HuH-7 (cell line): Measurements from ENCODE around the gene EIF4E.
"Not testable (repeated sequence)": the region's sequence is repeated elsewhere in the genome, so short reads cannot be mapped to it uniquely, and the experiment has no call there.

Experiments used
- DNase-seq: peaks from one replicate; pipeline ENCODE4 v3.0.0; 2011; ENCODE audit warnings: low spot score

The EIF4E gene, protein sequence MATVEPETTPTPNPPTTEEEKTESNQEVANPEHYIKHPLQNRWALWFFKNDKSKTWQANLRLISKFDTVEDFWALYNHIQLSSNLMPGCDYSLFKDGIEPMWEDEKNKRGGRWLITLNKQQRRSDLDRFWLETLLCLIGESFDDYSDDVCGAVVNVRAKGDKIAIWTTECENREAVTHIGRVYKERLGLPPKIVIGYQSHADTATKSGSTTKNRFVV

DNA sequence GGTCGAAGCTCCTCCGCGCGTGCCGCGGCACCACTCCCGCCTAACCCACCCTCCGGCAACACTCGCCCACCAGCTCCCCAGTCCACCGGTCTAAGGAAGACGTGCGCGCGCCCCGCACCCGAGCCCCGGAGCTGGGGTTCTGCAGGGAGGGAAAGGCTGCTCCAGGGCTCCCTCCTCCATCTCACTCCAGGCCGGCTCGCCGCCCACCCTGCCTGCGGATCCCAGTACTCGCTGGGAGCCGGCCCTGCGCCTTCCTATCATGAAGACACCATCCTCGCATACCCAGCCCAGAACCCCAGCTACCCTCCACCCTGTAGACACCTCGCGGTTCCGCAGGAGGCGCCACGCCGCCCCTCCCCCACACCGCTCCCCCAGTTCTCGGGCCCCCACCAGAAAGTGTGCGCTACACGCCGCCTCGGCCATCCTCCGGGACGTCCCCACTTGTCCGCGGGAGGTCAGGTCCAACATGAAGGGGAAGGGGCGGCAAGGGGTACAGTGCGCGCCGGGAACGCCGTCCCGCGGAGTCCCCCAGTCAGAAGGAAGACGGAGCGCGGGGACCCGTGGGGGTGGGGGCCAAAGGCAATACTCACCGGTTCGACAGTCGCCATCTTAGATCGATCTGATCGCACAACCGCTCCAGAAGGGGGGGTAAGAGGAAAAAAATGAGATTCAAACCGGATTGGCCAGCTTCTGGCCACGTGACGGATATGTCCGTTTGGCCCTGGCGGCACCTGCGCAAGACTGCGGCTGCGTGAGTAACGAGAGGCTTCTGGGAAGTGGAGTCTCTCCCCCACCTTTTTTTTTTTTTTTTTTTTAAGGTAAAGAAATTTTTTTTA lies at the start of gene EIF4E:
Gene EIF4E (minus strand): TSS at position 629 of the 836 bp plus-strand sequence. CDS start 21 bp downstream, at position 608.
- peak; percentile 82 for DNase-seq

- no peak for DNase-seq
These were observed 48.6 kb upstream of the EIF4E start for GRCh38 chr4:98977557-98977956.

DNA sequence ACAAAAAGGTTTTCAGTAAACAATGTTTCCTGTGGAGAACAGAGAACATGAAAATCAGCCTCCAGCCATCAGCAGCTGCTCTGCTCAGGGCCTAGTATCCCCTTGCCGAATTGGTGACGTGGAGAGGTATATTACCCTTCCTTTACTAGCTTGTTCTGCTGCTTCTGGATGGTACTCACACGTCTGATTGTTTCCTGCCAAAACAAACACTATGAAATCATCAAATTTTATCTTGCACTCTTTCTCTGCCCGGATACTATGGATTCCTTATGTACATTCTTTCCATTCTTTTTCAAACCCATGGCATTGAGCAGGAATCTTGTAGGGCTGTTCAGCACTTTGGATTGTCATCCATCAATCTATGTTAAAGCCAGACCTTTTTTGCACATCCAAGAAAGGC lies 47.8 kb upstream of the EIF4E start:
- no peak for DNase-seq

- DNase-seq = no peak
These were observed 41.2 kb upstream of the EIF4E start for GRCh38 chr4:98969878-98970785.

DNA sequence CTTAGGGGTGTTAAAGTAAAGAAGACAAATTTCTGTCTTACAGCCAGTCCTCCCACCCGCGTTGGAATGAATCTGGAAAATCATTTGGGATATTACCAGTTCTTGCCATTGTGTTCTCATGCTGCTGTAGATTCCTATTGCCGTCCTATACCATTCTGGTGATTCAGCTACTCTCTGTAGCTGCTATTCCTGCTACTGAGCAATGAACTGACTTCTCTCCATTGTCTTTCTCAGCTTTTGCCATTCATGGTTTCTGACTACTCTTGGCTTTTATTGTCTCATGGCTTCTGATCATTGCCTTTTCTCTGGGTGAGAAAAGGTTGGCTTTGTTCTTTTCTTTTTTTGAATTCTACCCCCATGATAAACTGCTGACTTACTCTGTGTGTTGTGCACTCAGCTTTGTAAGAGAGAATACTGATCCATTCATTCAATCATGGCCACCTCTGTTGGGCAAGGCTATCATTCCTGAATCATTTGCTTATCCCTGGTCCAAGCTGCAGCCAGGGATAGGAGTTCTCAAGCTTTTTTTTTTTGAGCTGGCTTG lies 38.9 kb upstream of the EIF4E start:
- DNase-seq = no peak

DNA sequence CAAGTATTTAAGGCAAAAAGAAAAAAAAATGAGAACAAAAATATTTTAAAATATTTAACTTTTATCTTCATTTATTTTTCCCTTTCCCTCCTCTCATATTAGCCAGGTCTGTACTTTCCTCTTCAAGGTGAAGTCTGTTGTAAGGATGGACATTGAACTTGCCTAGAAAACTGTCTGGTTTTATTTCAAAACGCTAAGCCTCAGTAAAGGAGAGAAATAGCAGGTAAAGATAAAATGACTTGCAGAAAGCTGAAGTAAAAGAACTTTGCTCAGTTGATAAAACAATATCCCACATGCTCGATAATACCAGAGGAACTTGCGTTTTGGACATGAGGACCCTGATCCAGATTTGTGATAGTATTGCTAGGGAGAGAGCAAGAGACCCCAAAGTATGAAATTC lies 38.0 kb upstream of the EIF4E start:
- no peak for DNase-seq

DNA sequence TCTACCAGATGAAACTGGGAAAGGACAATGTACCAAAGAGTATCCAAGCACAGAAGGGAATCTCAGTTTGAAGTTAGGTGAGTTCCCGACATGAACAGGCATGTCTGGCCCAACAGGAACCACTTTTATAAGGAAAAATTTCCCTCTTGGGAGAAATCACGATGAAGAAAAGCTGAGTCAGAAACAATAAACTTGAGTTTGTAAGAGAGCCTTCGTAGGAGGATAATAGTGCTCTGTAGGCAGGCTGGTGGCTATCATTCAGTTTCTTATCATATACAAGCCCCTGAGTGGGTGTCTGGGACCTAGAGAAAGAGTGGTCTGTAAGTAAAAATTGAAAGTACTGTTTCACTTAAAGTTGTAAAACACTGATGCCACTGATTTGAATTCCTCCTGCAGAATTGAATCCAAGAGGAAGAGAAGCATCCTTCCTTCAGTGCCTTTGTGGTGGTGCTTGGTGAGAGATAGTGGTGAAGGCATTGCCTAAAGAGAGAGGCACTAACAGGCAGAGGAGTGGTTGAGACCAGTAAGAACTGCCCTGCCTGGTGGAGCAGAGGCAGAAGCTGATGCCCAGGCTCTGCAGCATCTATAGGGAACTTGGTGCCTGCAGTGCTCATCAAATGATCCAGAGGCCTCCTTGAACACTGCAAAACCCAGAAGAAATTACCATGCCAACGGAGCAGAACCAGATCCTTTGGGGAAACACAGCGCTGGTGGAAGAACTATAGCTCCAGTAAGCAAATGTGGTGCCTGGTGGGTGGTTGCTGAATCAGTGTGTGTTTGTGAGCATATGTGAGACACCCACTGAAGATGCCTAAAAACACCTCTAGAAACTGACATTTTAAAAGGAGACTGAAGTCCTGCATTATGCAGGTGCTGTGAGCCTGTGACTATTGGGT lies 34.9 kb upstream of the EIF4E start:
- DNase-seq = no peak

DNA sequence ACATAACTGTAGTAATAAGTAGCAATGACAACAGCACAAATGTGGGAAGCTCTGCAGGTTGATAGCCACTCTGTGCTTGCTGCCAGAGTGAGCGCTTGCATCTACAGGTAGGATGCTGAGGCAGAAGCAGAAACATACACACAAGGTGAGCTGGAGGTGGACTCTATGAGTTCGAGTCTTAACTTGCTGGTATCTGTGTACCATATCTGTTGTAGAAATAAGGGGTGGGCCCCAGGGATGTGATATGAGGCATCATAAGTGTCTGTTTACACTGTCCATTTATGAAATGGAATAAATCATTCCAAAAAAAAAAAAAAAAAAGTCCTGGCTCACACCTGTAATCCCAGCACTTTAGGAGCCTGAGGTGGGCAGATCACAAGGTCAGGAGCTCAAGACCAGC lies 32.8 kb upstream of the EIF4E start:
- DNase-seq = no peak

GRCh38 chr4:98959411-98959810 lies 30.5 kb upstream of the EIF4E start:
- no peak for DNase-seq

DNA sequence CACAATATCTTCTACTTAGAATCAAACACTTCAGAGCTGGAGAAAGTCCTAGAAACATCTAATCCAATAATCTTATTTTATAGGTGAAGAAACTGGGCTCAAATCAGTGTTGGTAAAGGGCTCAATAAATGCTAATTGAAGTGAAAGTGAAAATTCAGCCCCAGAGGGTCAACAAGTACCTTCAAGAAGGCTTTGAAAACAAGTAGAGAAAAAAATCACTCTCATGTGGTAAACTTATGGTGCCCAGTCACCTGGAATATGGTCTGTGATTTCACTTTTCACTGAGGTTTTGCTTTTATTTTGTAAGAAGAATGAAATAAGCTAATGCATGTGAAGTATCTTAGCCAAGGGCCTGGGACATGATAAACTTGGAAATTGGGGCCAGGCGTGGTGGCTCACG lies 29.1 kb upstream of the EIF4E start:
- no peak for DNase-seq

DNA sequence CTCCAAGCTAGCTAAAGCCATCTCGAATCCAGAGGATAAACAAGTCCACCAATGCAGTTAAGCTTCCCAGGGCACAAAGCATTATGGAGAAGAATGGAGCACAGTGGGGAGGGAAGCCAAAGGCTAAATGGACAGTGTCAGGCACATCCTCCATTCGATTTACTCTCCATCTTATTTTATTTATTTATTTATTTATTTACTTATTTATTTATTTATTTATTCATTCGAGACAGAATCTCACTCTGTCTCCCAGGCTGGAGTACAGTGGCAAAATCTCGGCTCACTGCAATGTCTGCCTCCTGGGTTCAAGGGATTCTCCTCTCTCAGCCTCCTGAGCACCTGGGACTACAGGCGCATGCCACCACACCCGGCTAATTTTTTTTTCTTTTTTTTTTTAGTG lies 26.3 kb upstream of the EIF4E start:
- no peak for DNase-seq

- no peak for DNase-seq
These were observed 22.8 kb upstream of the EIF4E start for GRCh38 chr4:98951710-98952109.

DNA sequence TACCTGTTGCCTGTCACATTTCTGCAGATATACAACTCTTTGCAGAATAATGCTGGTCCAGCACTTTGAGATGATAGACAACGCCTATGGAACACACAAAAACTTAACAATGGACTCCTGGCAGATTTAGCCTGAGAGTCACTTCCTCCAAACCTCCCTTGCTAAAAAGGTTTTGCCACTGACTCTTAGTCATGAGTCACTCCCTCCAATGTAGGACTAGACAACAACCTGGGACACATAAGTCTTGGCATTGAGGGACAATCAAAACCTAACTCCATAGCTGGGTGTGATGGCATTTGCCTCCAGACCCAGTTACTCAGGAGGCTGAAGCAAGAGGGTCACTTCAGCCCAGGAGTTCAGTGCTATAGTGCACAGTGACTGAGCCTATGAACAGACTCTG lies 22.0 kb upstream of the EIF4E start:
- no peak for DNase-seq

GRCh38 chr4:98946359-98946758 lies 17.4 kb upstream of the EIF4E start:
- no peak for DNase-seq

DNA sequence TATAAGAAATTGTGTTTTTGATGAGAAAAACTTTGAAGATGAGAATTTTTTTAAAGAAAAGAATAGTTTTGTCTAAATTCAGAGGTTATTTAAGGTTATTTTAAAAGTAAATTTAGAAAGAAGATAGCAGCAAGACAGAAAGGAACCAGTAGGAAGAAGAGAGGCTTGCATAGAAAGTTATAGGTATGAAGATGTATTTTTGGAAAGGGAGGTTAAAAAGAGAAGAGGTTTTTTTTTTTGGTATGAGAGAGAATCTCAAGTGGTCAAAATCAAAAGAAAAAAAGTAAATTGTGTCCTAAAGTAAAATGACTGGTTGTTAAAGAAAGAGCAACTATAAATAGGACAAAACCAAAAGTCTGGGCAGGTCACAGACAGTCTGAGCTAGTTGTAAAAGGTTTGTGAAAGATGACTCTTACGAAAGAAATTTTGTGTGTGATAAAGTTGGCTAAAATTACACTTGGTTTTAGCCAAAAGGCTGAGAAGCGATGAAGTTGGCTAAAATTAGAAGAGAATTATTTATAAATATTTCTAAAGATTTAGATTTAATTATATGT lies 16.4 kb upstream of the EIF4E start:
- no peak for DNase-seq

GRCh38 chr4:98939892-98940298 lies 11.0 kb upstream of the EIF4E start:
- DNase-seq = peak; percentile 16

GRCh38 chr4:98939438-98939837 lies 10.5 kb upstream of the EIF4E start:
- no peak for DNase-seq

DNA sequence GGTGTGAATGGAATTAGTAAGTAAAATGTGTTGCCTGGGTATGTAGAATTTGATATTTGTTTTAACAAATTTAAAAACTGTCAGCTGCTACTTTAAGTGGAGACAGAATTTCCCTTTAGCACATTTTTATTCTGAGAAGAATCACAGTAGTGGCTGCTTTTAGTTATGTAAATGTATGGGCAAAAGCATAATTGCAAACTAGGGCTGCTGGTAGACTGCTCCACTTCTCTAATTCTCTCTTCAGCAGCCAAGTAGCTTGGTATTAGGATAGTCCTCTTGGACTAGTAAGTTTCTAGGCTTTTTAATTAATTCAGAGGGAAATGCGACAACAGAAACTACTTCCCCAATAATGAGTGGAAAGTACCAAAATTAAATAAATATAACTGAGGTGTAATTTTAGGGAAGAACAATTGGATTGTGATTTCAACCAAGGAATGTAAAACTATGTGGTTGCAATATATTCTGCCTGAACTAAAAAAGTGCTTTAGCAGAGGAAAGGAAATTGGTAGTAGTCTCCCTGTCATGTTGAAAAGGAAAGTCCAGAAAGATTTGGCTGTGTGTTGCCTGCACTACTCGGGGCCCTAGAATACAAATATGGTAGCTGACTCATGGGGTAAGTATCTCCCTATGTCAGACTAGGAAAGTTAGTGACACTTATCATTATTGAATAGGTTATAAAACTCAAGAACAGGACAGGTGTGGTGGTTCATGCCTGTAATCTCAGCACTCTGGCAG lies 9.2 kb upstream of the EIF4E start:
- no peak for DNase-seq

DNA sequence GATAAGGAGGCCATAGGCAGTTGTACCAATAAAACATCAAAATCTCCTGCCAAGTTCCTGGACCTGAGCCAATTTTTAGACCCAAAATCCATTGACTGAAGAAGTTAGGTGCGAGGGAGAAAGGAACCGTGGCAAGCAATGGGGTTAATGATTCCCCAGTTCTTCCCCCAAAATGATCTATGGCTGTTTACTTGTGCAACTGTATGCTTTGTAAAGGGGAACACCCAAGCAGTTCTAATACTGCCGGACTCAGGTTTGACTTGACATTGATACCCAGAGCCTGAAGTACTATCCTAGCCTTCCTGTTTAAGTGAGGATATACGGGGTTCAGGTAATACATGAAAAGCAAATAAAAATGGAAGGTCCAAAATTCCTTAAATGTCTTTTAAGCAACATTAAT lies 6.7 kb upstream of the EIF4E start:
- DNase-seq = no peak

DNA sequence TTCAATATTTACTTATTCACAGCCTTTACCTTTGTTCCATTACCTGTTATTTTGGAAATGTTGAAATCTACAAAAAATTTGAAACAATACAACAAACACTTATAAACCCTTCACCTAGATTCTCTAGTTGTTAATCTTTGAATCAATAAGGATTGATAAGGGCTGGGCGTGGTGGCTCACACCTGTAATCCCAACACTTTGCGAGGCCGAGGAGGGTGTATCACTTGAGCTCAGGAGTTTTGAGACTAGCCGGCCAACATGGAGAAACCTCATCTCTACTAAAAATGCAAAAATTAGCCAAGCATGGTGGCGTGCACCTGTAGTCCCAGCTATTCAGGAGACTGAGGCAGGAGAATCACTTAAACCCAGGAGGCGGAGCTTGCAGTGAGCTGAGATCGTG lies 5.9 kb upstream of the EIF4E start:
- DNase-seq = not testable (repeated sequence)
